Smooth muscle cell (in vitro differentiated cells): ENCODE measurements around the gene MPG. TPM values are rescaled to one million over a fixed set of nuclear protein-coding genes. Genes with fewer than 3 reads are reported as not detected.

Experiments used
- DNase-seq: peaks from one replicate; lab custom pipeline; 2025; ENCODE audit not compliant: unreplicated experiment; lab: John Stamatoyannopoulos, UW
- H2AFZ ChIP-seq: fragments of 200-600 bp; sonication (generic); 2 replicates; pipeline ENCODE4 v1.6.0; 2016; ENCODE audit warnings: antibody characterized with exemption, low read depth, mild to moderate bottlenecking
- H3F3A ChIP-seq: fragments of 200-600 bp; sonication (generic); 2 replicates; pipeline ENCODE4 v1.6.0; 2017; ENCODE audit warnings: antibody characterized with exemption, low read depth
- H3K27ac ChIP-seq: fragments of 200-600 bp; sonication (generic); 2 replicates; pipeline ENCODE4 v1.5.1; 2016; ENCODE audit warnings: low read depth, mild to moderate bottlenecking
- H3K27me3 ChIP-seq: fragments of 200-600 bp; sonication (generic); 2 replicates; pipeline ENCODE4 v1.6.1; 2016; ENCODE audit warnings: low read depth, mild to moderate bottlenecking
- H3K36me3 ChIP-seq: fragments of 200-600 bp; sonication (generic); 2 replicates; pipeline ENCODE4 v1.5.1; 2016; ENCODE audit warnings: low read depth
- H3K4me1 ChIP-seq: fragments of 200-600 bp; sonication (generic); 2 replicates; pipeline ENCODE4 v1.5.1; 2016; ENCODE audit warnings: low read depth
- H3K4me2 ChIP-seq: fragments of 200-600 bp; sonication (generic); 2 replicates; pipeline ENCODE4 v1.6.0; 2016; ENCODE audit warnings: mild to moderate bottlenecking
- H3K4me3 ChIP-seq: fragments of 200-600 bp; sonication (generic); 2 replicates; pipeline ENCODE4 v1.5.1; 2016; ENCODE audit warnings: mild to moderate bottlenecking
- H3K79me2 ChIP-seq: fragments of 200-600 bp; sonication (generic); 2 replicates; pipeline ENCODE4 v1.6.0; 2016; ENCODE audit warnings: low read depth, mild to moderate bottlenecking
- H3K9ac ChIP-seq: fragments of 200-600 bp; sonication (generic); 2 replicates; pipeline ENCODE4 v1.6.0; 2016; ENCODE audit warnings: low read depth
- H3K9me3 ChIP-seq: fragments of 200-600 bp; sonication (generic); replicated peaks from 2 replicates; pipeline ENCODE4 v1.5.1; 2016; ENCODE audit warnings: low read depth
- H4K20me1 ChIP-seq: fragments of 200-600 bp; sonication (generic); 2 replicates; pipeline ENCODE4 v1.6.0; 2016; ENCODE audit warnings: low read depth
- WGBS: methylation state at CpG from one replicate; pipeline ENCODE4 v1.1.7; 2016; ENCODE audit warnings: low lambda C conversion rate; 5-methylcytosine and 5-hydroxymethylcytosine counted together
- polyA plus RNA-seq: library from polyadenylated mRNA; unstranded; fragments of >200 nt; fragmentation: Nextera tagmentation; extraction: Ambion mirVana; gene quantifications from 2 replicates; pipeline ENCODE4 v1.2.1, GENCODE V29; 2016
- total RNA-seq: library from RNA; depleted of rRNA; stranded (reverse); fragments of >200 nt; gene quantifications from 2 replicates; pipeline ENCODE4 v1.2.3, GENCODE V29; 2014
- TF ChIP-seq, protein P1 (sequence below): fragments of 200-600 bp; sonication (generic); IDR thresholded peaks from 2 replicates; pipeline ENCODE4 v1.5.1; 2017; ENCODE audit warnings: borderline replicate concordance, mild to moderate bottlenecking, antibody characterized with exemption; ENCODE audit not compliant: insufficient read depth, poor library complexity, severe bottlenecking

The MPG gene
- total and polyA plus RNA-seq, 2 experiments from 2014 or later: 84.7 to 120 TPM

DNA sequence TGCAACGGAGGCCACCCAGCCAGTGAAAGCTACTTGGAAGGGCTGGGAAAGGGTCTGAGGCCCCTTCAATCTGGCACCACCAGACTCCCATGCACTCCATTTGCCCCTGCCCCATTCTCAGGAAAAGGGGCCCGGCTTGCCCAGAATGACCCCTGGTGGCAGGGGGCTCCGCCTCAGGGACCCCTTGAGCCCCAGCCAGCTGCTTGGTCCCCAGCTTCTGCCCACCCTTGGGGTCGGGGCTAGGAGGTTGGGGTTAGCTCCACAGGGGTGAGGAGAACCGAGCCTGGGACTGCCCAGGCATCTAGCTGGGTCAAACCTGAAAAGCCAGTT lies 6.8 kb upstream of the MPG start:
- peaks cover 52% of the 10 kb centered on the region for H3K79me2 ChIP-seq
- H3K4me2 ChIP-seq: peak overlapping the region; percentile 93
- H3K4me1 ChIP-seq: peaks cover 46% of the 10 kb centered on the region
- H3K27me3 ChIP-seq: no peaks in the 10 kb centered on the region
- H3K4me3 ChIP-seq: peak overlapping the region; percentile 86
- H3K36me3 ChIP-seq: no peaks in the 10 kb centered on the region
- H3K27ac ChIP-seq: peak overlapping the region; percentile 74
- TF ChIP-seq, protein P1, sequence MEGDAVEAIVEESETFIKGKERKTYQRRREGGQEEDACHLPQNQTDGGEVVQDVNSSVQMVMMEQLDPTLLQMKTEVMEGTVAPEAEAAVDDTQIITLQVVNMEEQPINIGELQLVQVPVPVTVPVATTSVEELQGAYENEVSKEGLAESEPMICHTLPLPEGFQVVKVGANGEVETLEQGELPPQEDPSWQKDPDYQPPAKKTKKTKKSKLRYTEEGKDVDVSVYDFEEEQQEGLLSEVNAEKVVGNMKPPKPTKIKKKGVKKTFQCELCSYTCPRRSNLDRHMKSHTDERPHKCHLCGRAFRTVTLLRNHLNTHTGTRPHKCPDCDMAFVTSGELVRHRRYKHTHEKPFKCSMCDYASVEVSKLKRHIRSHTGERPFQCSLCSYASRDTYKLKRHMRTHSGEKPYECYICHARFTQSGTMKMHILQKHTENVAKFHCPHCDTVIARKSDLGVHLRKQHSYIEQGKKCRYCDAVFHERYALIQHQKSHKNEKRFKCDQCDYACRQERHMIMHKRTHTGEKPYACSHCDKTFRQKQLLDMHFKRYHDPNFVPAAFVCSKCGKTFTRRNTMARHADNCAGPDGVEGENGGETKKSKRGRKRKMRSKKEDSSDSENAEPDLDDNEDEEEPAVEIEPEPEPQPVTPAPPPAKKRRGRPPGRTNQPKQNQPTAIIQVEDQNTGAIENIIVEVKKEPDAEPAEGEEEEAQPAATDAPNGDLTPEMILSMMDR: no peak
- H4K20me1 ChIP-seq: peaks cover 51% of the 10 kb centered on the region
- peak overlapping the region; percentile 29 for H3K9ac ChIP-seq
- WGBS: 40% methylated on average over 5 of the region's 5 CpGs
- no peaks in the 10 kb centered on the region for H3K9me3 ChIP-seq
- DNase-seq: no peak
- H2AFZ ChIP-seq: no peak overlapping the region
- H3F3A ChIP-seq: peaks cover 15% of the 10 kb centered on the region

DNA sequence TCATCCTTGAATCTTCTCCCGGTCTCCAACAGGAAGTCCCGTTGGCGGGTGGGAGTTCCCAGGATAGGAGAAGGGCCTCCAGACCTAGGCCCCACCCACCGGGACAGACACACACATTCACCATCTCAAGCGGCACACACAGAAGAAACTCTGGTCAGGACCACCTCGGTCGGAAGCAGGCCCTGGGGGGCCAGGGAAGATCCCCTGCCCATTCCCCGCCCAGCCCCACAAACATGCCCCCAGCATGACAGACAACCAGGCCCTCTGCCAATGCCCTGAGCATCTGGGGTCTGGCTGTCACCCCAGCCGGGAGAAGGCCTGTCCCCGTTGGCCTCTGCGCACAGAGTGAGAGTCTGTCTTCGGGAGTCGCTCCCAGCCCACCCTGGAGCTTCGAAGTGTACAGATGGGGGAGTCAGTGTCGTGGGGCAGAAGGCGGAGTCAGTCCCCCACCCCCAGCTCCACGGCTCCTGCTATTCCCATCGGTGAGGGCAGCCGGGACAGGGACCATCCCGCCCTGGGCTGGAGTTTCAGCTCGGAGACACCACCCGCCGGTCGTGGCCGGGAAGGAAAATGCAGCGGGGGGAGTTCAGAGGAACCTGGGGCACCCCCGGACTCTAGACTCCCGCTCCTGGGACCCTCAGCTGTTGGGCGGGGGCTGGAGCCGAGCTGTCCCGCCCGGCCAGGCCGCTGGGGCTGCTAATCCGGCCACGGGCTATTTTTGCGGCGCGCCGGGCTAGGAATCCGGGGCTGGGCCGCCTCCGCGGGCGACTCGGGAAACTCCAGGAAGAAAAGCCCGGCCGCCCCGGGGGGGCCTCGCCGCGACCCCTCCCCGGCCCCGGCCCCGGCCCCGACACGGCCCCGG lies 6.3 kb upstream of the MPG start:
- no peaks in the 10 kb centered on the region for H3K9me3 ChIP-seq
- H3K4me2 ChIP-seq: peak overlapping the region; percentile 93
- H3K9ac ChIP-seq: peak overlapping the region; percentile 82
- peaks cover 45% of the 10 kb centered on the region for H4K20me1 ChIP-seq
- TF ChIP-seq, protein P1: no peak
- H3K27ac ChIP-seq: peak overlapping the region; percentile 74
- WGBS: 1% methylated on average over 37 of the region's 57 CpGs
- no peaks in the 10 kb centered on the region for H3K27me3 ChIP-seq
- peaks cover 51% of the 10 kb centered on the region for H3K4me1 ChIP-seq
- peaks cover 46% of the 10 kb centered on the region for H3K79me2 ChIP-seq
- no peak overlapping the region for H2AFZ ChIP-seq
- H3K4me3 ChIP-seq: peak overlapping the region; percentile 86
- no peaks in the 10 kb centered on the region for H3K36me3 ChIP-seq
- DNase-seq: peak; percentile 78
- peaks cover 21% of the 10 kb centered on the region for H3F3A ChIP-seq

DNA sequence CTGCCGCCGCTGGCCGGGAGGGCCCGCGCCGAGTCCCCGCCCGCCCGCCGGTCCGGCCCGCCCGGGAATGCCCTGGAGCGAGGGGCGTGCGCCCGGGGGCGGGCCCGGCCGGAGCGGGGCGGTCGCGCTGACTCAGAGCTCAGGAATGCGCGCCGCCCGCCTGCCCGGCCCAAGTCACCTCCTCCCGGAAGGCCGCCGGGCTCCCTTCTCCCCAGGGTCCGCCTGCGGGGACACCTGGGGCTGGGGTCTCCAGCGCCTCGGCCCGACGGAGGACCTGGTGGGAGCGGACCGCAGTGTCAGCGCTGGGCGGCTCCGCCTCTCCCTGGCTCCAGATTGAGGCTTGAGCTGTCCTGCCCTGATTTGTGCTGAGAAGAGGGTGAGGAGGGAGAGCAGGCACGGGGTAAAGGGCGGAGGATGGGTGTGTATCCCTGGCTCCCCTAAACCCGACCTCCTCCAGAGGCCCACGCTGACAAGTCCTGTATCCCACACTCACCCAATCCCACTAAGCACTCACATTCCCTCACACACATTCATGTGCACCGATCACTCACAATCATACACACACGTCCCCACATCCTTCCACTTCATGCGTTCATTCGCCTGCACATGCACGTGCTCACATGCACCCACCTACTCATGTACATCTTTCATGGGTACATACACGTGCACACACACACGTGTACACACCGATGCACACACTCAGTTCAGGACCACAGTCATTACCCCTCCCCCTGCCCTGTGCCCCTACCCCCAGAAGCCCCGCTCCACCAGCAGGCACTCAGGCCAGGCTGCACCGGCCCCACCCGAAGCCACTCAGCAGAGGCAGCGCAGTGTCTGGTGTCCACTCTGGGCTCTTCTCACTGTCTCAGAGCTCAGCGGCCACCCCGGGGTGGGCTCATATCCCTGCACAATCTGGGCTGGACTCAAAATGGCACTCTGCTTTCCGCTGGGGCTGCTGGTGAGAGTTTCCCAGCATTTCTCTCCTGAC lies 5.2 kb upstream of the MPG start, which contains the start of gene RHBDF1:
Gene RHBDF1 (minus strand): TSS at position 71 of the 988 bp plus-strand sequence. CDS start 7,616 bp downstream, outside the sequence.
- Histone ChIP-seq H3K9me3 (no peaks in the 10 kb centered on the region), H3K79me2 (peaks cover 37% of the 10 kb centered on the region), H3K9ac (peak within 1 kb of the TSS; percentile 82), H2AFZ (no peak within 1 kb of the TSS), H3K4me1 (peaks cover 62% of the 10 kb centered on the region), H3K36me3 (no peaks in the 10 kb centered on the region), H4K20me1 (peaks cover 35% of the 10 kb centered on the region), H3F3A (peaks cover 31% of the 10 kb centered on the region), H3K27me3 (no peaks in the 10 kb centered on the region), H3K27ac (peak within 1 kb of the TSS; percentile 74), H3K4me2 (peak within 1 kb of the TSS; percentile 93), H3K4me3 (peak within 1 kb of the TSS; percentile 86)
- DNase-seq: peak; percentile 19
- WGBS: 34% methylated on average over 33 of the region's 62 CpGs
- TF ChIP-seq, protein P1: no peak
